Endodermal cell (in vitro differentiated cells): Measurements from ENCODE around the gene SPATA2L. TPM values are rescaled to one million over a fixed set of nuclear protein-coding genes. Genes with fewer than 3 reads are reported as not detected.

Experiments
- DNase-seq: peaks from one replicate; pipeline ENCODE4 v3.0.0-alpha.2; 2017
- H3K27ac ChIP-seq: 2 replicates; pipeline ENCODE4 v1.5.1; 2013; ENCODE audit warnings: mild to moderate bottlenecking, low read depth, low read length, moderate library complexity
- H3K27me3 ChIP-seq: 2 replicates; pipeline ENCODE4 v1.6.1; 2013; ENCODE audit warnings: mild to moderate bottlenecking, low read length, moderate library complexity; ENCODE audit not compliant: insufficient read depth, control insufficient read depth, poor library complexity, severe bottlenecking
- H3K36me3 ChIP-seq: 2 replicates; pipeline ENCODE4 v1.7.0; 2013; ENCODE audit warnings: mild to moderate bottlenecking, low read length, moderate library complexity; ENCODE audit not compliant: control insufficient read depth, insufficient read depth
- H3K4me1 ChIP-seq: one replicate; pipeline ENCODE4 v1.7.0; 2013; ENCODE audit warnings: low read length; ENCODE audit not compliant: control insufficient read depth, insufficient read depth
- H3K4me3 ChIP-seq: 2 replicates; pipeline ENCODE4 v1.5.1; 2013; ENCODE audit warnings: mild to moderate bottlenecking, low read length, moderate library complexity
- H3K9ac ChIP-seq: 2 replicates; pipeline ENCODE4 v1.6.1; 2013; ENCODE audit warnings: mild to moderate bottlenecking, low read length, moderate library complexity; ENCODE audit not compliant: poor library complexity, severe bottlenecking; ENCODE audit errors: extremely low read depth
- H3K9me3 ChIP-seq: 2 replicates; pipeline ENCODE4 v1.6.1; 2013; ENCODE audit warnings: mild to moderate bottlenecking, low read length, moderate library complexity; ENCODE audit not compliant: control insufficient read depth
- H3K27ac Mint-ChIP-seq: 2 replicates; pipeline ENCODE4 v1.8.0; 2020; ENCODE audit warnings: mixed read lengths
- H3K27me3 Mint-ChIP-seq: 2 replicates; pipeline ENCODE4 v1.8.0; 2021; ENCODE audit warnings: mild to moderate bottlenecking, mixed read lengths; ENCODE audit not compliant: insufficient read depth
- H3K36me3 Mint-ChIP-seq: 2 replicates; pipeline ENCODE4 v1.8.0; 2020; ENCODE audit warnings: low read depth, mixed read lengths
- H3K4me1 Mint-ChIP-seq: 2 replicates; pipeline ENCODE4 v1.8.0; 2020; ENCODE audit warnings: mixed read lengths
- H3K4me3 Mint-ChIP-seq: 2 replicates; pipeline ENCODE4 v1.8.0; 2020; ENCODE audit warnings: mild to moderate bottlenecking, moderate library complexity, mixed read lengths
- H3K9me3 Mint-ChIP-seq: 2 replicates; pipeline ENCODE4 v1.8.0; 2020; ENCODE audit warnings: mild to moderate bottlenecking, mixed read lengths
- WGBS, 2 experiments: methylation state at CpG; one replicate each; pipeline versions ENCODE4 v1.1.5 to v1.1.7; 2013; ENCODE audit warnings: missing lambda C conversion rate in 2 of 2, mixed read lengths in 1 of 2; ENCODE audit not compliant: insufficient coverage in 1 of 2, insufficient read length in 1 of 2; 5-methylcytosine and 5-hydroxymethylcytosine counted together
- total RNA-seq, 2 donors: library from RNA; stranded (reverse); fragmentation: NEBNext Ultra II Directional in 1 of 2; extraction: Animal tissue kit (Norgen Biotek cat#: 25700) in 1 of 2; gene quantifications; 2 replicates in 1 of 2; 3 replicates in 1 of 2; pipeline ENCODE4 v1.2.1, GENCODE V29; 2021
- TF ChIP-seq, protein P1 (sequence below): fragments of 200-600 bp; sonication (generic); conservative IDR thresholded peaks from 2 replicates; pipeline ENCODE4 v1.5.0; 2021; ENCODE audit warnings: antibody characterized with exemption, mild to moderate bottlenecking

Gene SPATA2L
- total RNA-seq, 2 donors from 2014 or later, result 22.9 to 28.8 TPM

DNA sequence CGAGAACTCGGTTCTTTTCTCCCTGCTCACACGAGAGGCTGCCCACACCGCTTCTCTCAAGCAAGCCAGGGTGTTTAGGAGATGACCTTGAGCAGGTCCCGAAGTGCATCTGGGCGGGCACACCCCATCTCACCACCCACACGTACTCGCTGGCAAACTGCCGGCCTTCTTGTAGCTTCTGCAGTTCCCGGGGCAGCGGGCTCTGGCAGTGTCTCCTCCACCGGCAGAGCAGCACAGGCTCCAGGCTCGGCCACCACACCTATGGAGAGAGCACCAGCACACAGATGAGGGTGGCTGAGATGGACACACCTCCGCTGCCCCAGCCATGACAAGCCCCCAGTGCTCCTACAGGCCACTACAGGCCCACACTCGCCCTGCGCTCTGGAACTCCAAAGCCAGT, 43.3 kb upstream of the SPATA2L start:
- Mint-ChIP-seq H3K27ac (no peak overlapping the region), H3K4me3 (no peak overlapping the region), H3K9me3 (no peaks in the 10 kb centered on the region), H3K36me3 (peaks cover 70% of the 10 kb centered on the region), H3K27me3 (no peaks in the 10 kb centered on the region), H3K4me1 (no peaks in the 10 kb centered on the region)
- TF ChIP-seq, protein P1, sequence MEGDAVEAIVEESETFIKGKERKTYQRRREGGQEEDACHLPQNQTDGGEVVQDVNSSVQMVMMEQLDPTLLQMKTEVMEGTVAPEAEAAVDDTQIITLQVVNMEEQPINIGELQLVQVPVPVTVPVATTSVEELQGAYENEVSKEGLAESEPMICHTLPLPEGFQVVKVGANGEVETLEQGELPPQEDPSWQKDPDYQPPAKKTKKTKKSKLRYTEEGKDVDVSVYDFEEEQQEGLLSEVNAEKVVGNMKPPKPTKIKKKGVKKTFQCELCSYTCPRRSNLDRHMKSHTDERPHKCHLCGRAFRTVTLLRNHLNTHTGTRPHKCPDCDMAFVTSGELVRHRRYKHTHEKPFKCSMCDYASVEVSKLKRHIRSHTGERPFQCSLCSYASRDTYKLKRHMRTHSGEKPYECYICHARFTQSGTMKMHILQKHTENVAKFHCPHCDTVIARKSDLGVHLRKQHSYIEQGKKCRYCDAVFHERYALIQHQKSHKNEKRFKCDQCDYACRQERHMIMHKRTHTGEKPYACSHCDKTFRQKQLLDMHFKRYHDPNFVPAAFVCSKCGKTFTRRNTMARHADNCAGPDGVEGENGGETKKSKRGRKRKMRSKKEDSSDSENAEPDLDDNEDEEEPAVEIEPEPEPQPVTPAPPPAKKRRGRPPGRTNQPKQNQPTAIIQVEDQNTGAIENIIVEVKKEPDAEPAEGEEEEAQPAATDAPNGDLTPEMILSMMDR, result no peak
- Histone ChIP-seq H3K27me3 (no peaks in the 10 kb centered on the region), H3K4me3 (no peak overlapping the region), H3K9ac (no peak overlapping the region), H3K36me3 (peaks cover 90% of the 10 kb centered on the region), H3K27ac (no peak overlapping the region), H3K4me1 (no peaks in the 10 kb centered on the region), H3K9me3 (no peaks in the 10 kb centered on the region)
- 95 to 98% methylated on average over 7 to 16 of the region's 16 CpGs for WGBS, 2 experiments
- no peak for DNase-seq

DNA sequence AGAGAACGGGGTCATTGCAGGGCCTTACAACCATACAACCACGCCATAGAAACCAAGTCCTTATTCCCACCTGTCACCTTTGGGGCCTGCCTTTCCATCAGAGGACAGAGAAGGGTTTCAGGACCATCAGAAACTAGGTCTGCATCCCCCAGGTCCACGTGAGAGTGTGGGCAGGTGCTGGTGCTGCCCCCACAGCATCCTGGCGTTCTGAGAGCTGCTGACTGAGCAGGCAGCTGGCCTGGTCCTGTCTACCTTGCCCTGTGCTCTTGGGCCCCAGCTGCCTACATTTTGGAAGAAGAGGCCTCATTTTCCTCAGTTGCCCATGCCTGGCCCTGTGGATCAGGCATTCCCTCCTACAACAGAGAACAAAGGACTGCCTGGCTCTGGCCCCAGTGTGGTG, 41.4 kb upstream of the SPATA2L start:
- Histone ChIP-seq H3K27ac (no peak overlapping the region), H3K4me3 (no peak overlapping the region), H3K36me3 (peaks cover 90% of the 10 kb centered on the region), H3K4me1 (no peaks in the 10 kb centered on the region), H3K9me3 (no peaks in the 10 kb centered on the region), H3K9ac (no peak overlapping the region), H3K27me3 (no peaks in the 10 kb centered on the region)
- DNase-seq, result no peak
- Mint-ChIP-seq H3K4me3 (no peak overlapping the region), H3K4me1 (no peaks in the 10 kb centered on the region), H3K27me3 (no peaks in the 10 kb centered on the region), H3K27ac (peak overlapping the region; percentile 66), H3K36me3 (peaks cover 70% of the 10 kb centered on the region), H3K9me3 (no peaks in the 10 kb centered on the region)
- WGBS, 2 experiments, result 88 to 91% methylated on average over 2 to 4 of the region's 4 CpGs
- TF ChIP-seq, protein P1, result no peak

DNA sequence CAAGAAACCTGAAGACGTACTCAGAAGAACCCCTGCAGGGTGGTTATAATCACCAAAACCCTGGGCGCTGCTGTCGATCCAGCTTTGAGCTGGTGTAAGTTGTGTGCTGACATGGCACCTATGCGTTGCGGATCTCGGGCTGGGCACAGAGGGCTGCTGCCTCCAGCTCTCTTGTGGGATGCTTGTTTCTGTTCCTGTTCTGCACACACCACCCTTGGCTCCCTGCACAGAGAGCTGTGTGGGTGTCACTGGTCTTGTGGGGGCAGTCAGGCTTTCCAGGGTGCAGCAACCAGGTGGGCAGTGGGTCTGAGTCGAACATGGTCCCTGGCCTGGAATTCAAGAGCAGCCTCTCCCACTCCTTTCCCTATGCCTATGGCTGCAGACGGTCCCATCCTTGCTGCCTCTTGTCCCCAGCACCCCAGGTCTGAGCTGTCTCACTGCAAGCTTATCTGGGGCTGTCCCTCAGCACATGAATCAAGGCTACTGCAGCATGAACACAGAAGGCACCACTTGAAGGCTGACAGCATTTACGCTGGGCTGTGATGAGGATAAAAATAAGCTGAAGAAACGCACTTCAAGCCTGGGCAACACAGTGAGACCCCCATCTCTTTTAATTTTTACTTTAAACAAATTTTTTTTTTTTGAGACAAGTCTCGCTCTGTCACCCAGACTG, 40.0 kb upstream of the SPATA2L start:
- WGBS, 2 experiments, result 93 to 95% methylated on average over 10 to 11 of the region's 11 CpGs
- no peaks in the 10 kb centered on the region for H3K4me1 ChIP-seq
- H3K4me1 Mint-ChIP-seq, result no peaks in the 10 kb centered on the region
- peak overlapping the region; percentile 11 for H3K27ac ChIP-seq
- peaks cover 92% of the 10 kb centered on the region for H3K36me3 ChIP-seq
- TF ChIP-seq, protein P1, result no peak
- no peaks in the 10 kb centered on the region for H3K9me3 ChIP-seq
- H3K4me3 Mint-ChIP-seq, result no peak overlapping the region
- no peak for DNase-seq
- H3K4me3 ChIP-seq, result no peak overlapping the region
- H3K27me3 ChIP-seq, result no peaks in the 10 kb centered on the region
- H3K9ac ChIP-seq, result no peak overlapping the region
- no peaks in the 10 kb centered on the region for H3K9me3 Mint-ChIP-seq
- H3K27me3 Mint-ChIP-seq, result no peaks in the 10 kb centered on the region
- peaks cover 78% of the 10 kb centered on the region for H3K36me3 Mint-ChIP-seq
- H3K27ac Mint-ChIP-seq, result no peak overlapping the region
